IPS DF 4.7 (cell line): ENCODE measurements around the gene MINDY1.

Experiments used
- DNase-seq: peaks from one replicate; pipeline ENCODE4 v3.0.0-alpha.2; 2013; ENCODE audit warnings: low spot score; ENCODE audit errors: extremely low read depth

Gene MINDY1

DNA sequence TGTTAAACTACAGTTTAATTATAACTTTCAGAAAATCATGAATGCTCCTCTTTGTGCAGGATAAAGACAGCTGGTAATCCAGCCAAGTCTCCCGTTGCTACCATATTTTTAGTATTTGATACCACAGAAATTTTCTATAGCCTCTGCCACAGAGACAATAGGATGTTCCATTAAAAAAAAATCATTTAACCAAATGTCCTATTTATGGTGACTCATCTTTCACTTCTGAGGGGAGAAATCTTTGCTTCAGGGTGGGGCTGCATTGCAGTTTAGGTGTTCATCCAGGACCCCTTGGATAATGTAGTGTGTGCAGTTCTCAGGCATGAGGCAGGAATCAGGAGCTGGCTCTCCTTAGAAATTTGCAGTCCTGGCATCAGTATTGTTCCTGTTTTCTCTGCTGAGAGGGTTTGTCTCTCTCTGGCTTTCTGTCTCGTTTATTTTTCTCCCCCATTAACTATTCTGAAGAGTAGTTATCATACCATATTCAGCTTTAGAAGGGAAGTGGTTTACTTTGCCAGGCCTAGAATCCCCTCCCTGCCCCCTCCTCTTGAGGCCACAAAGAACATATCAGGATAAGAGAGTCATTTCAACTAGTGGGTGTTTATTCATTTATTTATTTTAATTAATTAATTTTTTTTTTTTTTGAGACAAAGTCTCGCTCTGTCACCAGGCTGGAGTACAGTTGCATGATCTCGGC lies 4.6 kb upstream of the MINDY1 start:
- DNase-seq = no peak

DNA sequence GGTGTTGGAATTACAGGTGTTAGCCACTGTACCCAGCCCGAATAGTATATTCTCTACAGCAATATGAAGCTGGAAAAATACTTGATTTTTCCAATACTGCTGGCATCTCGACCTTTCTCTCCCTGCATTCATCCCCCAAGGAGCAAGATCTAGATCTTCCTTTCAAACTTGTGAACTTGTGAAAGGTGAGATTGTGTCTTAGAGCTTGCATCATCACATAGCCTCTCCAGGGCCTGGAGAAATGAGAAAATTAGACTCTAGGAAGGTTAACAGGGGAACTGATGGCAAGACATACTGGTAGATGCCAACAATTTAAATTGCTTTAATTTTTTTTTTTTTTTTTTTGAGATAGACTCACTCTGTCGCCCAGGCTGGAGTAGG lies 3.6 kb upstream of the MINDY1 start:
- no peak for DNase-seq

DNA sequence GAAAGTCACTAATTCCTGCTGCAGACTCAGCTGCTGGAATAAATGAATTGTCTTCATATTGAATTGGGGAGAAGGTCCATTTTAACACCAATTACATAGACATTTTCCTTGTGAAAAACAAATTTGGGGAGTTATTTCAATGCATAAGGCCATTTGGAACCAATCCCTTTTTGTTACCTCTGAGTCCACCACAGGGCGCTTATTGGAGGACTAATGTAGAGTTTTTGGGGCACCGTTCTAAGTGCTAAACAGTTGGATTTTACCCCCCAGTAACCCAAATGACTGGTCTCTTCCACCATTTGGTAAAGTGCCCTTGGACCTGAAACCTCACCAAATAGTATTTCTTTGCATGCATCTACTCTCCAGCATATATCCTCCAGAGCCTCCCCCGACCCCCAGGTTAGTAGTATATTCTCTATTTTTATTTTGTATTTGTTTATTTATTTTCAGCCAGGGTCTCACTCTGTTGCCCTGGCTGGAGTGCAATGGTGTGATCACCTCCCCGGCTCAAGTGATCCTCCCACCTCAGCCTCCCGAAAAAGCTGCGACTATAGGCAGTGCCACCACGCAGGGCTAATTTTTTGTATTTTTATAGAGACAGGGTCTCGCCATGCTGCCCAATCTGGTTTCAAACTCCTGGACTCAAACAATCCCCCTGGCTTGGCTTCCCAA lies 3.1 kb upstream of the MINDY1 start:
- DNase-seq = no peak

DNA sequence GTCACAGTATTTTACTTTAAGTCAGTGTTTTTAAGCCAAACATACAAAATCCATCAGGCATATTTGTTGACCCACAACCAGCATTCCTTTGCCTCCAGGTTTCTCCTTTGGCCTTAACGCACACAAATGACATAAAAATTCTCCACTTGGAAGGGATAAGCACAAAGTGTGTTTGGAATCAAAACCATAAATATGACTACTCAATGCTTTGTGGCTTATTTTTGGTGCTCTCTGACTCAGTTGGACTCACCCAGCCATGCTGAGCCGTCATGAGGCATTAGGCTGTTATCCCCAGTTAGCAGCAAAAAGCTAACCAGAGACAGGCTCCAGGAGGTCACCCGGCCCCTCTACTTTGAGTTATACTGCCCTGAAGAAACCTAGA lies 2.5 kb upstream of the MINDY1 start:
- no peak for DNase-seq

DNA sequence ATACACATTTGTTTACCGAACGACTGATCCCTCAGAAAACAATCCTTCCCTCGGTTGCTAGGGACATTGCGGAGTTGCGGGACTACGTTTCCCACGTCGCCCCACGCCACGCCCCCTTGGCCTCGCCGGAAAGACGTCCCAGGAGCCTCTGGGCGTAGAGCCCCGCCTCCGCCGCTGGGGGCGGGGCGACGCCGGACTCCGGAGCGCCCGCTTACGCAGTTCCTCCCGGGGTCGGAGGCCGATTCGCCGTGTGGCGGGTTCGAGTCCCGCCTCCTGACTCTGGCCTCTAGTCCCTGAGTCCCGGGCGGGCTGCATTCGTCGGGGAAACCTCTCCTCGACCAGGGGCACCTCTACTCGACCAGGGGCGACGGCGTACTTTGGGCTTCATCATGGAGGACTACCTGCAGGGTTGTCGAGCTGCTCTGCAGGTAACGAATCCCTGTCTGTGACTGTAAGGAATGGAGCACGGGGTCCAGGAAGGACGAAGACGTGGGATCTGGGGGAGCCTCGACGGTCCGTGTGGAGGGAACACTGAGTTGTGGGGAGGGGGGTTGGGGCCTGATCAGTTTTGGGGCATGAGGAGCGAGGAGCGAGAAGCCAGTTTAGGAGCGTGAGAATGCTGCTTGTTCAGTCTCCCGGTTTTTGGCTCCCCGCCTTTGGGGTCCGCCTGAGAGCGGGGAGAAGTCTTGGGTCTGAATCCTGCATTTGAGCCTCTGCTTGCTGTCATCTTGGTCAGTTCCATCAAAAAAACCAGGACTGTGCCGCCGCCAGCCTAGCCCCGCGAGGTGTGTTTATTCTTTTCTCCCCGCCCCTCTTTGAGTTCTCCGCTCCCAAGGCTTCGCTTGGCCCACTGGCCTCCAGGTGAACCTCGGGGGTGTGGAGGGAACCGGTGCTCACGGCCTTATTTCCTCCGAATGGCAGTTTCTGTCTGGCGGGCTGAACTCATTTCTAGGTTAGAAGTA lies 1.8 kb upstream of the MINDY1 start, which contains the start of gene PRUNE1:
Gene PRUNE1 (plus strand): TSS at position 206 of the 962 bp plus-strand sequence. CDS start 184 bp downstream, at position 390.
- peak; percentile 64 for DNase-seq

DNA sequence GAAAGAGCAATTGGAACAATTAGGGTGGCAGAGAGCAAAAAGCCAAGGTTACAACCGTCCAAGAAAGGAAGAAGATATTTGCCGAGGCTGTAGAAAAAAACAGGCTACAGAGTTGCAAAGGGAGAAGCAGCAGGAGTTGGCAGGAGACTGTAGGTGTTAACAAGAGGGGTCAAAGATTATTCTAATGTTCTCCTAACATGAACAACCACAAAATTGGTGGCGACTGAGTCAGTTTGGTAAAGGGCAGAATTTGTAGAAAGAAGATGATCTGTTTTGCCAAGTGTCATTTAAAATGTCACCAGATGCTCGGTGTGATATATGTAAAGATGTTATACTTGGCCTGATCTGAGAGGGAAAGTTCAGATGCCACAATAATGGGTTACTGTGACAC lies 1.1 kb upstream of the MINDY1 start:
- DNase-seq = no peak

DNA sequence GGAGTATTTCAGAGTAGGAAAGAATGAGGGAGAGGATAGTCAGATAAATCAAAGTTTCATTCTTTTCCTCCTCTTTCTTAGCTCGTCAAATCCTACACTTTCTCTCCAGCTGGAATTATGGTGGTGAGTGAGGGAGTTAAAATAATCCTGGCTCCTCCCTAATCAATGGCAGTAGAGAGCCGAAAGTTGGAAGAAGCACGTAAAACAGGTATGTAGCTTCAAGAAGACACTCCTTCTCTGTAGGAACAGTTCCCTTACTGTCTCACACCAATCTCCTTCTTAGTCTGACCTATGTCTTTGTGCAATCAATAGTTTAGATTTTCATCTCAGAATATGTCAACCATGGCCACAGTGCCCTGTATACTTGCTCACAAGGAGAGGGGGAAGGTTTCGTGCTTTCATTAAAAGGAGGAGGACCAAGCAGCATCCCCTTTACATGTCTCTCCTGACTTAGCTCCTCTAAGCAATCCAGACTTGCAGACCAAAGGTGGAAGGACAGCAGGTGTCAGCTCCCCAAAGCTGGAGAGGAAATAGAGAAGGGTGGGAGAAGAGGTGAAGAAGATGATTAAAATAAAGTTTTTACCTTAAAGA lies 878 bp downstream of the MINDY1 start:
- no peak for DNase-seq

DNA sequence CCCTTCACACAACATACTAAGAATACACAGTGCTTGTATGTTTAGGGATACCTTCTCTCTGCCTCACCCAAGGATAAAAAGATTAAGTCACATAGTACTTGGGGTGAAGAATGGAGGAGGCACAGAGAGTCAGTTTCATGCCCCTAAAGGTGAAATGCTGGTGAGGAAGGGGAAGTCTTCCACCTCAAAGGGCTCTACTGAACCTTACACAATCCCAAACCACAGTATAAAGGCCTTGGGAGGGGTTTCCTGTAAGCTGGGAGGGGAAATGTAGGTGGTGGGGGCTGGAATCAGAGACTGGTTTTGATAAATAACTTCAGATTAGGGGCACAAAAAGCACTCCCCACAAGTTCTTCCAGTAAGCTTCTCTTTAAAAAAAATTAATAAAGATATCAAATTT lies 3.5 kb downstream of the MINDY1 start:
- no peak for DNase-seq

DNA sequence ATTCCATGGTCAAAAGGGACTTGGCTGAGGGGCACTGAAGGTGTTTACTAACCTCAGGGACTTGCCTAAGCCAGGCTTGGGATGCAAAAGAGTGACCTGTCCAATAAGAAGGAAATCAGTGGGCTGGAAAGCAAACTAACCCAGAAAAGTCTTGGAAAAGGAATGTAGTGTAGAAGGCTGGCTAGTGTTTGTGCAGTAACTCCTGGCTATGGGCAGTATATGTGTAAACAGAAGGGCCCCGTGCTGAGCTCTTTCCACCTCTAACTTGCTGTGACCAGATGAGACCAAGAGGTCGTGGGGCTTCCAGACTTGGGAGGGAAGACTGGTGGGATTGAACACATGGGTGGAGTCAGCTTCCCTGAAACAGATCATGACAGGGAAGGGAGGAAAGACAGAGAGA lies 4.1 kb downstream of the MINDY1 start:
- DNase-seq = no peak

DNA sequence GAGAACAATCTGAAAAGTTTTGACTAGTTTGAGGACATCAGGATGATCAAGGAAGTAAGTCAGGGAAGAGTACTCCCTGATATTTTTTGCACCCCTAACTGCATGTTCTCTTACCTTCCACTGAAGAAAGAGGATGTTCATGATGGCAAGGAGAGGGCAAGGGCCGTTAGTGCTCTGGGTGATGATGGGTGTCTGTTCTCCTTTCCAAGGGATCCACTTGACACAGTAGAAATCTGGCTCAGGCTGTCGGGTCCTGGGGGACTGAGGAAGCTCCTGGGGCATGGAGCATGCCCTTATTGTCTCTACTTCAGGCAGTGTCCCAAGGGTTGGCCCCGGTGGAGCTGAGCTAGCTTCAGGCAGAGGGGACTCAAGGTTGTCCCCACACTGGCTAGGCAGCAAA lies 4.7 kb downstream of the MINDY1 start:
- no peak for DNase-seq

DNA sequence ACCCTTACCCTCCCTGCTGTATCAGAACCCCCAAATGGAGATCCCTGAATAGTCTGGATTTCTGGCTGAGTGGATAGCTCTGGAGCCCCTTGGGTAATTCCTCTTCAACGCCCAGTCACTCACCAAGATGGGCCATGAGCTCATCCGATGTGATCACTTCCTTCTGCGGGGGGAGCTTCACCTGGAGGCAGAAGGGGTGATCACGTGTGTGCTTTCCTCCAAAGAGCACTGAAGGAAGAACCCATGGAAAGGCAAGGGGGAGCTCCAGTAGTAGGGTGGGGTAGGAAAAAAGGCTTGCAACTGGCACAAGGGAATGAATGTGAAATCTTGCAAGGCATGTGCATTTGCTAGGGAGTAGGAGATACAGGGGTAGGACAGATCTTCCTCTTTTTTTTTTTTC lies 5.1 kb downstream of the MINDY1 start:
- DNase-seq = no peak

DNA sequence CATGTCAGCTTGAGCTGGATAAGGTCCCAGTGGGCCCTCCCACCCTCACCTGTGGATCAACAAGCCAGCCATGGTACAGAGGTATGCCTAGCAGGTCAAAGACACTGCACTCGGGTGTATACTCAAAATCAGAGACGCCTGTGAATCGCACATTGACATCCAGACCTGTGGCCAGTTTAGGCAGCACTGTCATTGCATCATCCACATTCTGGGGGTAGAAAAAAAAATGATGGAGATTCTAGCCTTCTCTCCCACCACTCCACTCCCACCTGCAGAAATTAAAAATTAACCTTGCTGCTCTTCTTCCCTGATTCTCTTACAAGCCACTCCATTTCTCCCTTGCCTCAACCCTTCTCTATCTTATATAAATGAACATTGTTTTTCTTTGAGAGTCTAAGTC lies 6.3 kb downstream of the MINDY1 start:
- no peak for DNase-seq

DNA sequence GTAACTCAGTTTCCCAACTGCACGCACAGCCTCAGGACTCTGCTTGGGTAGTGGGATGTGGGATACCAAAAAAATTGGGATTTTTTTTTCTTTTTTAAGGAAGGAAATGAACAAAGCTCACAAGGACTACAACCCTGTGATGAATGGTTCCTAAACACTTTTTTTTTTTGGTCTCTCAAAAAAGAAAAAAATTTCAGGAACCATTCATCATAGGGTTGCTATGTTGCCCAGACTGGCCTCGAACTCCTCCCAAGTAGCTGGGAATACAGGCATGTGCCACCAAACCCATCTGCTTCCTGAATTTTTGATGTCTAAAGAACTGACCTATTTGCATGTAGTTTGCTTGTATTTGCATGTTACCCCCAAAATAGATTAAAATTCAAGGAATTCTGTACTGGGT lies 6.8 kb downstream of the MINDY1 start:
- no peak for DNase-seq

DNA sequence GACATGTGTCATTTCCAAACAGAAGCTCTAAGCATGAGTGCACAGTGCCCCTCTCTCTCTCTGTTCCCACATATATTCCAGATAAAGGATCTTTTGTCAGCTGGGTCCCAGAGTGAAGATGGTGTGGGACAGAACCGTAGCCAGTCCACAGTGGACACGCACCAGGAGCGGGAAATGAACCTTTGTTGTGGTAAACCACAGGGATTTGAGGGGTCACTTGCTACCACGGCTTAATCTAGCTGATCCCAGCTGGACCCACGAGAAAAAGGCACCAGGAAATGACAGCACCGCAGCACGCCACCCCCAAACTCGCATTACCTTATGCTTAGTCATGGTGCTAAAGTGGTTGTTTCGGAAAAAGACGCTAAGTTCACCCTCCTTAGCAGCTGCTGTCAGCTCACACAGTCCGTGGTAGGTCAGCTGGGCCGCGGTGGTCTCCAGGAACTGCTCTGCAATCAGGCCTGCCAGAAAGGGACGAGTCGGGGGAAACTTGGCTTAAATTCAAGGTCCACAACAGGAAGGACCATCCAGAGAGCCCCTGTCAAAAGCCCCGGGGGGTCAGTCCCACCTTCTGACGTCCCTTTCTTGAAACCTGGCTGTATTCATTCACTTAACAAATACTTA lies 7.5 kb downstream of the MINDY1 start:
- no peak for DNase-seq

DNA sequence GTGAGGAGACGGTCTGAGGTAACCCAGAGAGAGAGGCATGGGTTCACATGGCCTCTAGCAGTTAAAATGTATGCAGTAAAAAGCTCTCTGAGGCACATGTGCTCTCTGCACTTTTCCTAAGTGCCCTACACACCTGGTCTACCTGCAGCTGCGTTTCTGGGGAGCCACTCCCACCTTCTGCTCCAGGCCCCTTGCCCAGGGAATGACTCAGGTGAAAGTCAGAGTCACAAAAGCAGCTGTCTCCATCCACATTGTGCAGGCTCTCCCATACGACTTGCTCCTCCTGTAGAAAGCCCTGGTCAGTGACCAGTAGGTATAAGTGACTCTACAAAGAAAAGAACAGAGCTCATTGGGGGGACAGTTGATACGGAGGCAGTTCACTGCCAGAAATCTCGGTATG lies 8.8 kb downstream of the MINDY1 start:
- no peak for DNase-seq

DNA sequence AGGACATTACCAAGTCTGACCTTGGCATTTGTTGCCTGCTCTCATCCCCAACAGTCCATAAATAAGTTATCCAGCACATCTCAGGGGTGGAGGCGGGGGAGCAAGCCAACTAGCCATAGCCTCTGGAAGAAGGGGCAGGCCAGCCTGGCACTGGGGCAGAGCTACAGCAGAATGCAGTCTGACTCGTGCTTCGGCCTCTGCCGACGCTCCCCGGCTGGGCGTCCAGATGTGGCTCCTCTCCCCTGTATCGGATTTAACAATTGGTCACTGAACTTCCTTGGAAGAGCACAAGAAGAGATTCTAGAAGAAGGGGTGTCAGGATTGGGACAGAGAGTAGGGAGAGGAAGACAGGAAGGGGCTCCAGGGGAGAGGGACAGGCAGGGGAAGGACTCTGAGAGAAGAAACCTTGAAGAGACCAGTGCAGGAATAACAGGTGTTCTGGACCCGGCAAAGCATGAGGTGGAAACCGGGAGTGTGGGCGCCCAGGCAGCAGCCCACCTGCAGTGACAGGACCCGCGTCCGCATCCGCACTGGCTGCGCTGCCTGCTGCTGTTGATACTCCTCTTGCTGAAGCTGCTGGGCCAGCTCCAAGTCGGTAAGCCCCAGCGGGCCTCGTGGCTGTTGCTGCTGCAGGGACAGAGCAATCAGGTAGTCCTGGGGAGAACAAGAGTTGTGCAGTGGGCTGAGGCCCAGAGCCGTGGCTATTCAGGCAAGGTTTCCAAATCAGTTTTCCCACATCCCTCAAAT lies 9.4 kb downstream of the MINDY1 start:
- no peak for DNase-seq

DNA sequence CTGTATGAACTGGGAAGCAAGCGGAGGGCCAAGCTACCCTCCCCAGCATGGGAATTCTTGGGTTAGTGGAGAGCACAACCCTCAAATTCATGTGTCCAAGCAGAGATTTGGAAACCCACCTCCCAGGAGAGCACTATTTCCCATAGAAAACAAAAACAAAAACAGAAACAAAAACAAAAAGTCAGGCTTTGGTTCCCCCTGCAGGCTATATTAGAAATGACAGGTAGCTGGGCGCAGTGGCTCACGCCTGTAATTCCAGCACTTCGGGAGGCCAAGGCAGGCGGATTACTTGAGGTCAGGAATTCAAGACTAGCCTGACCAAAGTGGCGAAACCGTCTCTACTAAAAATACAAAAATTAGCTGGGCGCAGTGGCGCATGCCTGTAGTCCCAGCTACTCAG lies 10.8 kb downstream of the MINDY1 start:
- no peak for DNase-seq

DNA sequence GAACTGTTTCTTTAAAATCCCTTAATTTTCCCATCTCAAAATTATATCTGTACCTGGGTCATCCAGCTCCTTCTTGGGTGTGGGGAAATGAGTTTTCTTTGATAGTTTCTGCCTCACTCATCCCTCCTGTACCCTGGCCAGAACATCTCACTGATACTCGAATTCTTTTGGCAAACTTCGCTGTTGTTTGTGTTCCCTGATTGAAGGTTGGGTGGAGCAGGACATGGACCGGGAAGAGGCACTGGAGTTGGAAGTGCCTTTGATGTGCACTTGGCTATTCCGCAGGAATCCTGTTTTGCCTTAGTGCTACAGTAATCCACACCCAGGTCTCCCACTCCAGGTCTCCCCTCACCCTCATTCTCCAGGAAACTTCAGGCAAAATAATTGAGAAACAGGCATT lies 11.2 kb downstream of the MINDY1 start:
- DNase-seq = no peak

DNA sequence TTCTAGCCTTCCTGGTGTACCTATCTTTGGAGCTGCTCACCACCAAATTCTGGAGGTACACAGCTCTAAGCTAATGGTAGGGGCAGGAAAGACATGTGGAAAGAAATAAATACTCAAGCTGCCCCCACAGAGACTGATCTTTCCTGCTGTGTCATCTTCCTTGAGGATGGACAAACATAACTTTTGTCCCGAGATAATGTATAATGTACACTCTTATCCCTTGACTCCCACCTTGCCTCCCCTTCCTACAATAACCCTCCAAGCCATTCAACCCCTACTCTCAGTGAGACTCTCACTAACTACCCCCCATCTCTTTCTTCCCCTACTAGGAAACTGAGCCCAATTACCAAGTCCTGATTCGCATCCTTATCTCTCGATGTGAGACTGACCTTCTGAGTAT lies 12.5 kb downstream of the MINDY1 start:
- no peak for DNase-seq

DNA sequence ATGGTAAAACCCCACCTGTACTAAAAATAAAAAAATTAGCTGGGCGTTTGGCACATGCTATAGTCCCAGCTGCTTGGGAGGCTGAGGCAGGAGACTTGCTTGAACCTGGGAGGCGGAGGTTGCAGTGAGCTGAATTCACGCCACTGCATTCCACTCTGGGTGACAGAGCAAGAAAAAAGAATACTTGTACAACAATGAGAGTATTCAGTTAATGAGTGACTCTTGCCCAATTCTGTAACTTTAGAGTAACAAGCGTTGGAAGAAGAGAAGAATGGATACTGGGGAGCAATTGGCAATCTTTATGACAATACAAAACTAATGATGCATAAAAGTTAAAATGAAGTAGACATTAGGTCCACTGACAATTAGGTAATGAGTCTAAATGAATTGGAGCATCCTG lies 14.1 kb downstream of the MINDY1 start:
- DNase-seq = no peak

DNA sequence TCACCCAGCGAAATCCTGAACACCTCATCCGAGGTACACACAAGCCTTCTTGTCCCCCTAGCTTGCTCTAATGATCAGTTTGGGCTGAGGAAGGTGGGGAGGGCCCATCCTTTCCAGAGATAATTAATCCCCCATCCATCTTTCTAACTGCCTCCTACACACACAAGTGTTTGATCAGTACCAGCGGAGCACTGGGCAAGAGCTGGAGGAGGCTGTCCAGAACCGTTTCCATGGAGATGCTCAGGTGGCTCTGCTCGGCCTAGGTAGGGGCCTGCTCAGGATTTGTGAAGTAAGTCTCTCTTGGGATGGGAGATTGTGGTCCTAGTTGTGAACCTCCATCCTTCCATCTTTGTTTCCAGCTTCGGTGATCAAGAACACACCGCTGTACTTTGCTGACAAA lies 18.8 kb downstream of the MINDY1 start:
- DNase-seq = no peak
